Effector memory CD4-positive, alpha-beta T cell (primary cell): ENCODE measurements around the gene INSYN2B.

Source experiments
- DNase-seq, 3 donors: peaks; one replicate each; pipeline ENCODE4 v3.0.0-alpha.2; 2020
- H3K27ac ChIP-seq: 2 replicates; pipeline ENCODE4 v1.7.0; 2013; ENCODE audit warnings: mild to moderate bottlenecking, low read length, moderate library complexity; ENCODE audit not compliant: insufficient read depth, poor library complexity, severe bottlenecking
- H3K27me3 ChIP-seq: replicated peaks from 2 replicates; pipeline ENCODE4 v1.7.0; 2013; ENCODE audit warnings: mild to moderate bottlenecking, low read length; ENCODE audit not compliant: insufficient read depth, control insufficient read depth, poor library complexity, severe bottlenecking
- H3K36me3 ChIP-seq: 2 replicates; pipeline ENCODE4 v1.7.0; 2013; ENCODE audit warnings: mild to moderate bottlenecking, low read length, moderate library complexity; ENCODE audit not compliant: control insufficient read depth, insufficient read depth
- H3K4me1 ChIP-seq: 2 replicates; pipeline ENCODE4 v1.7.0; 2013; ENCODE audit warnings: low read length, mild to moderate bottlenecking; ENCODE audit not compliant: control insufficient read depth, insufficient read depth, poor library complexity, severe bottlenecking
- H3K4me3 ChIP-seq: 2 replicates; pipeline ENCODE4 v1.7.0; 2013; ENCODE audit warnings: low read length, low read depth, mild to moderate bottlenecking; ENCODE audit not compliant: insufficient read depth, poor library complexity, severe bottlenecking
- H3K9me3 ChIP-seq: 2 replicates; pipeline ENCODE4 v1.7.0; 2013; ENCODE audit warnings: mild to moderate bottlenecking, low read length, moderate library complexity; ENCODE audit not compliant: control insufficient read depth
- total RNA-seq, 3 donors: gene quantifications; one replicate each; lab custom pipeline; 2026; lab: John Stamatoyannopoulos, UW

The INSYN2B gene
- 0 reads per million in 3 donors for total RNA-seq

DNA sequence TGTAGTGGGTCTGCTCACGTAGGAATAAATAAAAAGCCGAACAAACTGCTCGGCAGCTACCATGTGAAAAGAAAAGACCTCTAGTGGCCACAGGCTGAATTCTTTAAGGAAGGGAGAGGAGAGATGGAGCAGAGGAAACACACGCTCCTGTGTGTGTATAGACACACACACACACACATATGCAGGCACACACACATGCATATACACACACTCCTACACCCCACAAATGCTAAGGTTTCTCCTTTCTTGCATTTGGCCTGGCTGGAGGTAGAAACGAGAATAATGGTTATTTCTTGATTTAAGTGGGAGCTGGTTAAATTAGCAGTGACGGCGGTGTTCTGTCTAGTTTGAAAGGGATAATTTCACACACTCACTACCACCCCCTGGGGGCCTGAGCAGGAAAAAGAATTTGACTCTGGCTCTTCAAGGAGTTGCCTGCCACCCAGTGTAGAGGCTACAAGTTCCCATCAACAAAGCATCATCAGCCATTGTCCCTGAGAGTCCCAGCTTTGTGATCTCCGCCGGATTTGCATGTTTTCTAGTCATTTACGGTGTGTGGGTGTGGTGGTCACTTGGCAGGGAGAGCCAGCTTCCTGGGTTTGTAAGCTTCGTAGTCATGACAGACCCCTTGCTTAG lies at the start of gene INSYN2B:
Gene INSYN2B (minus strand): TSS at position 78 of the 636 bp plus-strand sequence. CDS start 96,597 bp downstream, outside the sequence.
- Histone ChIP-seq H3K4me1 (no peaks in the 10 kb centered on the region), H3K27me3 (no peaks in the 10 kb centered on the region), H3K4me3 (no peak within 1 kb of the TSS), H3K27ac (no peak within 1 kb of the TSS), H3K9me3 (no peaks in the 10 kb centered on the region), H3K36me3 (peaks cover 29% of the 10 kb centered on the region)
- DNase-seq, result no peak

DNA sequence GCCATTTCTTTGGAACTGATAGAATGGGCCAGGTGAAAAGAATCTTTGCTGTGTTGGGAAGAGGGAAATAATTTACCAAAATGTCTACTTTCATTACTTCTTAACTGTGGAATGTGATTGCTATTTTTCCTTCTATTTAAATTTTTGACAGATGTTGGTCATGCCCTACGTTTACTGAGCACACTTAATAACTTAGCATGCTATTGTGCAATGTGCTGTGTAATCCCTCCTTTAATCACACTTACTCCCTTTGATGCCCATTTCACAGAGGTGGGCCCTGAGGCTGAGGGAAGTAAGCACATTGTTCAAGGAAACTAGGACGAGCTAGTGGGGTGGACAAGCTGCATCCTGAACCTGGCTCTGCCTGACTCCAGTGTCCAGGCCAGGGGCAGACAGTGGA lies 47.8 kb upstream of the INSYN2B start:
- H3K27me3 ChIP-seq, result no peaks in the 10 kb centered on the region
- no peak overlapping the region for H3K4me3 ChIP-seq
- H3K4me1 ChIP-seq, result no peaks in the 10 kb centered on the region
- H3K9me3 ChIP-seq, result no peaks in the 10 kb centered on the region
- DNase-seq, result no peak
- H3K36me3 ChIP-seq, result peaks cover 52% of the 10 kb centered on the region
- H3K27ac ChIP-seq, result no peak overlapping the region

- Histone ChIP-seq H3K27ac (no peak overlapping the region), H3K4me3 (no peak overlapping the region), H3K36me3 (peaks cover 66% of the 10 kb centered on the region), H3K4me1 (no peaks in the 10 kb centered on the region), H3K9me3 (no peaks in the 10 kb centered on the region), H3K27me3 (no peaks in the 10 kb centered on the region)
- DNase-seq, result no peak
Observed at GRCh38 chr5:170025853-170026252, 45.6 kb upstream of the INSYN2B start.

GRCh38 chr5:170021506-170021905 lies 41.2 kb upstream of the INSYN2B start:
- Histone ChIP-seq H3K27ac (no peak overlapping the region), H3K27me3 (no peaks in the 10 kb centered on the region), H3K9me3 (no peaks in the 10 kb centered on the region), H3K36me3 (peaks cover 74% of the 10 kb centered on the region), H3K4me3 (no peak overlapping the region), H3K4me1 (no peaks in the 10 kb centered on the region)
- no peak for DNase-seq

- H3K9me3 ChIP-seq, result no peaks in the 10 kb centered on the region
- no peaks in the 10 kb centered on the region for H3K27me3 ChIP-seq
- no peak for DNase-seq
- no peak overlapping the region for H3K4me3 ChIP-seq
- no peak overlapping the region for H3K27ac ChIP-seq
- H3K36me3 ChIP-seq, result peaks cover 67% of the 10 kb centered on the region
- H3K4me1 ChIP-seq, result no peaks in the 10 kb centered on the region
Observed at GRCh38 chr5:170020423-170020822, 40.1 kb upstream of the INSYN2B start.

DNA sequence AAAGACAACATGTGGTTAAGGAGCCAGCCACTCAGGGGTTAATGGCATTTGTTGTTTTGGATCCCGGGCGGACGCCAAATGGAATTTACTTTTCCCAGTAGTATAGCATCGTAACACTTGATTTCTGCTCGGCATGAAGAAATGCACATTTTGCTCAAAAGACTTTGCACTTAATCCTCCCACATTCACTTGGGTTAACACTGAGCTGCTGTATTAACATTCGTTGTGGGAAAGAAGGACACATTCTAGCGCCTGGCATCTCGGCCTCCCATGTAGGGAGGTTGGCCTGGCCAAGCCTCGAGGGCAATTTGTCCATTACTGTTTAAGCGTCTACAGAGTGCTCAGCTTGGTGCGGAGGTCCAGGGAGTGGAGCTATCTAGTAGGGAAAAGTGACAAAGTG lies 32.3 kb upstream of the INSYN2B start:
- no peaks in the 10 kb centered on the region for H3K9me3 ChIP-seq
- peaks cover 40% of the 10 kb centered on the region for H3K36me3 ChIP-seq

DNA sequence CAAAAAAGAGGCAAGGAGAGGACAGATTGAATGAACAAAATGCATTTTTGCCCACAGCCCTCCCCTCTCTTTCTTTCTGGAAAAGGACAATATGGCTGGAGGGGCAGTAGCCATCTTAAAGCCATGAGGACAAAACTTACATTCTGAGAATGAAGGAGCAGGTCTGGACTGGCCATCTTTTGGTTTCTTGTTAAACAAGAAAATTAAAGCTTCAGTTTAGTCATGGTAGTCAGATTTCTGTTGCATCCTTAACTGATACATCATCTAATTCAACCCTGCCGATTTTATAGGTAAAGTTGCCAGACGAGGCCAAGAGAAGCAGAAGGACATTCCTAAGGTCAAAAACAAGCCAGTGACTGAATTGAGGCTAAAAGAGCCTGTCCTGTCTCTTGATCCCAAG lies 31.5 kb upstream of the INSYN2B start:
- Histone ChIP-seq H3K9me3 (no peaks in the 10 kb centered on the region), H3K4me1 (no peaks in the 10 kb centered on the region), H3K36me3 (peaks cover 42% of the 10 kb centered on the region), H3K27me3 (no peaks in the 10 kb centered on the region), H3K4me3 (no peak overlapping the region), H3K27ac (no peak overlapping the region)
- DNase-seq, result no peak

More for the DNA sequence above, 32.3 kb upstream of the INSYN2B start:
- Histone ChIP-seq H3K4me3 (no peak overlapping the region), H3K4me1 (no peaks in the 10 kb centered on the region), H3K27ac (no peak overlapping the region), H3K27me3 (no peaks in the 10 kb centered on the region)
- DNase-seq, result no peak

- no peak overlapping the region for H3K27ac ChIP-seq
- H3K9me3 ChIP-seq, result no peaks in the 10 kb centered on the region
- DNase-seq, result no peak
- H3K27me3 ChIP-seq, result no peaks in the 10 kb centered on the region
- peaks cover 42% of the 10 kb centered on the region for H3K36me3 ChIP-seq
- no peak overlapping the region for H3K4me3 ChIP-seq
- no peaks in the 10 kb centered on the region for H3K4me1 ChIP-seq
Observed at GRCh38 chr5:170010595-170010994, 30.3 kb upstream of the INSYN2B start.

DNA sequence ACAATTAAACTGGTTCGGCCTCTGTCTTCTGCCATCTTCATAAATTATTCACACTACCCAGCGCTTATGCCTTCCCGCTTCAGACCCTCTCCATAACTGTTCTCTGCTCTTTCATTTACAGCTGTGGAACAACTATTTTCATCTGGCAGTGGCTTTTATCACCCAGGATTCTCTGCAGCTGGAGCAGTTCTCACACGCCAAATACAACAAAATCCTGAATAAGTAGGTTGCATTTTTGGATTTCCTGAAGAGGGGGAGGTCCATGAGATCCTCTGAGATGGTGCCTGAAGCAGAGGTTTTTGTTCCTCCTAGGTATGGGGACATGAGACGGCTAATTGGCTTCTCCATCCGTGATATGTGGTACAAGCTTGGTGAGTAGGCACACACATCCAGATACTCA lies 28.1 kb upstream of the INSYN2B start:
- Histone ChIP-seq H3K27ac (no peak overlapping the region), H3K4me3 (no peak overlapping the region), H3K36me3 (peaks cover 38% of the 10 kb centered on the region), H3K27me3 (no peaks in the 10 kb centered on the region), H3K4me1 (no peaks in the 10 kb centered on the region), H3K9me3 (no peaks in the 10 kb centered on the region)
- no peak for DNase-seq

DNA sequence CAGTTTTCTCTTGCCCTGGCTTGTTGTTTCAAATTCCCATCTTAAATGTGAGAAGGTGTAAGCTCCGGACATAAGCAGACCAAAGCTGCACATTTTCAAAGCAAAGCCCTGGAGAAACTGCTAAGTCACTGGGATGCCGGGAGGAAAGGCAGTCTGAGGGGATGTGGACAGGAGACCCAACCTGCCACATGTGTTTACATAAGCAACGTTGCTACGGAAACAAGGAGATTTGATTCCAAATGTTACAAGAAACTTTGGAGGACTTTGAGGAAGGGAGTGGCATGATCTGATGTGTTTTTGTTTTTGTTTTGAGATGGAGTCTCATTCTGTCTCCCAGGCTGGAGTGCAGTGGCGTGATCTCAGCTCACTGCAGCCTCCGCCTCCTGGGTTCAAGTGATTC lies 25.7 kb upstream of the INSYN2B start:
- Histone ChIP-seq H3K4me3 (no peak overlapping the region), H3K36me3 (peaks cover 46% of the 10 kb centered on the region), H3K4me1 (no peaks in the 10 kb centered on the region), H3K9me3 (no peaks in the 10 kb centered on the region), H3K27ac (no peak overlapping the region), H3K27me3 (no peaks in the 10 kb centered on the region)
- DNase-seq, result no peak
